ENCODE results near the gene SPOPL. TPM values are rescaled to one million over a fixed set of nuclear protein-coding genes. Genes with fewer than 3 reads are reported as not detected.

The SPOPL gene
- polyA plus RNA-seq, 1 of the 3 experiments (the other 2 are of a cell fraction) = 4.5 TPM

DNA sequence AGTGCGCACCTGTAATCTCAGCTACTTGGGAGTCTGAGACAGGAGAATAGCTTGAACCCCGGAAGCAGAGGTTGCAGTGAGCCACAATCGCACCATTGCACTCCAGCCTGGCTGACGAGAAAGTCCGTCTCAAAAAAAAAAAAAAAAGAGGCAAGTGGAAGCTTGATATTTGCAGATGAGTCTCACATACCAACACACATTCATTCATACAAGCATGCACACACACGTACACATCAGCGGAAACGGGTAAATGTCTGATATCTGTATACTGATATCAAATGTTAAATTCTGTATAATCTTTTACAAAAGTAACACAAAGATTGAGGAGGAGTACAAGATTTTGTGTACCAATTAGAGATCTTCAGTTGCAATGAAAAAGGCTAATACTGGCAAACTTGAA lies 47.8 kb upstream of the SPOPL start:
- Histone ChIP-seq H3K9ac (no peak overlapping the region), H3K4me1 (ENCODE audit: control insufficient read depth in 1 of 2, insufficient read depth in 2 of 2, low read depth in 1 of 2, low read length in 1 of 2) (peaks cover 0 to 8% of the 10 kb centered on the region in 2 experiments; a peak in 1 of 4 replicates), H3K79me2 (ENCODE audit: insufficient read depth) (no peaks in the 10 kb centered on the region), H3K9me3 (no peaks in the 10 kb centered on the region), H3K36me3 (replicated peaks in 1 of 2; ENCODE audit: control insufficient read depth in 1 of 2, insufficient read depth in 2 of 2, low read length in 1 of 2) (no peaks in the 10 kb centered on the region), H3K4me2 (no peak overlapping the region), H3K27ac (ENCODE audit: low read depth in 2 of 2, low read length in 1 of 2) (no peak overlapping the region), H2AFZ (ENCODE audit: low read depth) (no peak overlapping the region), H3F3A (replicated peaks; ENCODE audit: insufficient read depth) (no peaks in the 10 kb centered on the region), H4K20me1 (ENCODE audit: insufficient read depth) (no peaks in the 10 kb centered on the region), H3K4me3 (ENCODE audit: low read depth in 2 of 2, low read length in 1 of 2) (no peak overlapping the region), H3K27me3 (ENCODE audit: insufficient read depth) (no peaks in the 10 kb centered on the region), H3K9me2 (no peaks in the 10 kb centered on the region)
- TF ChIP-seq, protein P1, sequence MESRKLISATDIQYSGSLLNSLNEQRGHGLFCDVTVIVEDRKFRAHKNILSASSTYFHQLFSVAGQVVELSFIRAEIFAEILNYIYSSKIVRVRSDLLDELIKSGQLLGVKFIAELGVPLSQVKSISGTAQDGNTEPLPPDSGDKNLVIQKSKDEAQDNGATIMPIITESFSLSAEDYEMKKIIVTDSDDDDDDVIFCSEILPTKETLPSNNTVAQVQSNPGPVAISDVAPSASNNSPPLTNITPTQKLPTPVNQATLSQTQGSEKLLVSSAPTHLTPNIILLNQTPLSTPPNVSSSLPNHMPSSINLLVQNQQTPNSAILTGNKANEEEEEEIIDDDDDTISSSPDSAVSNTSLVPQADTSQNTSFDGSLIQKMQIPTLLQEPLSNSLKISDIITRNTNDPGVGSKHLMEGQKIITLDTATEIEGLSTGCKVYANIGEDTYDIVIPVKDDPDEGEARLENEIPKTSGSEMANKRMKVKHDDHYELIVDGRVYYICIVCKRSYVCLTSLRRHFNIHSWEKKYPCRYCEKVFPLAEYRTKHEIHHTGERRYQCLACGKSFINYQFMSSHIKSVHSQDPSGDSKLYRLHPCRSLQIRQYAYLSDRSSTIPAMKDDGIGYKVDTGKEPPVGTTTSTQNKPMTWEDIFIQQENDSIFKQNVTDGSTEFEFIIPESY (IDR thresholded peaks at IDR 0.05; ENCODE audit: borderline replicate concordance, low read depth) = no peak
- no peak for TF ChIP-seq RFX5 (IDR thresholded peaks at IDR 0.05; ENCODE audit: low read length)
- TF ChIP-seq, protein P2, sequence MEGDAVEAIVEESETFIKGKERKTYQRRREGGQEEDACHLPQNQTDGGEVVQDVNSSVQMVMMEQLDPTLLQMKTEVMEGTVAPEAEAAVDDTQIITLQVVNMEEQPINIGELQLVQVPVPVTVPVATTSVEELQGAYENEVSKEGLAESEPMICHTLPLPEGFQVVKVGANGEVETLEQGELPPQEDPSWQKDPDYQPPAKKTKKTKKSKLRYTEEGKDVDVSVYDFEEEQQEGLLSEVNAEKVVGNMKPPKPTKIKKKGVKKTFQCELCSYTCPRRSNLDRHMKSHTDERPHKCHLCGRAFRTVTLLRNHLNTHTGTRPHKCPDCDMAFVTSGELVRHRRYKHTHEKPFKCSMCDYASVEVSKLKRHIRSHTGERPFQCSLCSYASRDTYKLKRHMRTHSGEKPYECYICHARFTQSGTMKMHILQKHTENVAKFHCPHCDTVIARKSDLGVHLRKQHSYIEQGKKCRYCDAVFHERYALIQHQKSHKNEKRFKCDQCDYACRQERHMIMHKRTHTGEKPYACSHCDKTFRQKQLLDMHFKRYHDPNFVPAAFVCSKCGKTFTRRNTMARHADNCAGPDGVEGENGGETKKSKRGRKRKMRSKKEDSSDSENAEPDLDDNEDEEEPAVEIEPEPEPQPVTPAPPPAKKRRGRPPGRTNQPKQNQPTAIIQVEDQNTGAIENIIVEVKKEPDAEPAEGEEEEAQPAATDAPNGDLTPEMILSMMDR (IDR thresholded peaks at IDR 0.05) = no peak
- CTCF ChIA-PET = no interaction called here
- POLR2A ChIA-PET = no interaction called here
- 96% methylated on average over 8 of the region's 8 CpGs for WGBS (ENCODE audit: low lambda C conversion rate)
- no peak for DNase-seq

DNA sequence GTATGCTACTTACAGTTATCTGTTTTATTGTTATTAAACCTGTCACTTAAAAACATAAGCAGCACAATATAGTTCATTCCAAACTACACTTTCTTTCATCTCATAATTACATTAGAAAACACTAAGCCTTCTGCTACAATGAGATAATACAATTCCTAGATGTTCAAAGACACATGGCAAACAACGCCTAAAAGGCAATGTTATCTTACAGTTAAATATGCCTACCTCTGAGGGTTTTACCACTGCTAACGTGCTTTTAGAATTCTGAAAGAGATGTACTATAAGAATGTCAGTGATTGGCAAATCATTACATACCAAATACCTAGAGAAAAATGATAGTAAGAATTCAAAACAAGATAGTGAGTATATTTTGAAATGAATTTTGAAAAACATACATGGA lies 46.8 kb upstream of the SPOPL start:
- no peaks in the 10 kb centered on the region for H3K79me2 ChIP-seq (ENCODE audit: insufficient read depth)
- H3F3A ChIP-seq (replicated peaks; ENCODE audit: insufficient read depth) = no peaks in the 10 kb centered on the region
- no peak overlapping the region for H3K4me3 ChIP-seq (ENCODE audit: low read depth in 2 of 2, low read length in 1 of 2)
- DNase-seq = no peak
- H3K4me1 ChIP-seq (ENCODE audit: control insufficient read depth in 1 of 2, insufficient read depth in 2 of 2, low read depth in 1 of 2, low read length in 1 of 2) = peaks cover 0 to 8% of the 10 kb centered on the region in 2 experiments; a peak in 1 of 4 replicates
- no peaks in the 10 kb centered on the region for H3K9me3 ChIP-seq
- H4K20me1 ChIP-seq (ENCODE audit: insufficient read depth) = no peaks in the 10 kb centered on the region
- H3K4me2 ChIP-seq = no peak overlapping the region
- no peaks in the 10 kb centered on the region for H3K9me2 ChIP-seq
- no peaks in the 10 kb centered on the region for H3K27me3 ChIP-seq (ENCODE audit: insufficient read depth)
- POLR2A ChIA-PET = no interaction called here
- no peak overlapping the region for H2AFZ ChIP-seq (ENCODE audit: low read depth)
- TF ChIP-seq TAF1 (IDR thresholded peaks at IDR 0.05; ENCODE audit: borderline replicate concordance, low read depth, low read length) = no peak
- 80% methylated on average over 2 of the region's 2 CpGs for WGBS (ENCODE audit: low lambda C conversion rate)
- H3K9ac ChIP-seq = no peak overlapping the region
- CTCF ChIA-PET = no interaction called here
- no peaks in the 10 kb centered on the region for H3K36me3 ChIP-seq (replicated peaks in 1 of 2; ENCODE audit: control insufficient read depth in 1 of 2, insufficient read depth in 2 of 2, low read length in 1 of 2)
- no peak overlapping the region for H3K27ac ChIP-seq (ENCODE audit: low read depth in 2 of 2, low read length in 1 of 2)

DNA sequence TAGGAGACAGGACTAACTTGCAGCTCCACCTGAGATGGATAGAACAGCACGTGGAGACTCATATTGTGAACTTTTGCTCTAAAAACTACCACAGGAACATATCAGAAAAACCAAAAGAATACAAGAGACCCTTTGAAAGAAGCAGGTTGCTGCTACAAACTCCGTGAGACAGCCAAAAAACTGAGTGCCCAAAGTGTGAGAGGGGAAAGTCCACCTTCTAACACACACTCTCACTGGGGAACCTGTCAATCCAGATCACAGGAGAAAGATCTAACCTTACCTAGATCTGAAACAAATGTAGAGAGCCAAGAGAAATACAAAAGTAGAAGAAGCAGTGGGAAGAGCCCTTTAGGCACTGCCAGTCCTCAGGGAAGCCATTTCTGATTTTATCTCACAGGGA lies 46.3 kb upstream of the SPOPL start:
- Histone ChIP-seq H3K4me3 (ENCODE audit: low read depth in 2 of 2, low read length in 1 of 2) (no peak overlapping the region), H3K27ac (ENCODE audit: low read depth in 2 of 2, low read length in 1 of 2) (no peak overlapping the region), H3K36me3 (replicated peaks in 1 of 2; ENCODE audit: control insufficient read depth in 1 of 2, insufficient read depth in 2 of 2, low read length in 1 of 2) (no peaks in the 10 kb centered on the region), H3K4me1 (ENCODE audit: control insufficient read depth in 1 of 2, insufficient read depth in 2 of 2, low read depth in 1 of 2, low read length in 1 of 2) (peaks cover 0 to 8% of the 10 kb centered on the region in 2 experiments; a peak in 1 of 4 replicates), H3K79me2 (ENCODE audit: insufficient read depth) (no peaks in the 10 kb centered on the region), H3K9me3 (no peaks in the 10 kb centered on the region), H3K4me2 (no peak overlapping the region), H3K9me2 (no peaks in the 10 kb centered on the region), H3K27me3 (ENCODE audit: insufficient read depth) (no peaks in the 10 kb centered on the region), H3K9ac (no peak overlapping the region), H3F3A (replicated peaks; ENCODE audit: insufficient read depth) (no peaks in the 10 kb centered on the region), H4K20me1 (ENCODE audit: insufficient read depth) (no peaks in the 10 kb centered on the region), H2AFZ (ENCODE audit: low read depth) (no peak overlapping the region)
- ChIA-PET POLR2A (no interaction called here), CTCF (no interaction called here)
- TF ChIP-seq TEAD4 (IDR thresholded peaks at IDR 0.05; ENCODE audit: borderline replicate concordance, insufficient read depth) (no peak), FOXJ3 (CRISPR knock-in tag; IDR thresholded peaks at IDR 0.05) (no peak)
- TF ChIP-seq, protein P3, sequence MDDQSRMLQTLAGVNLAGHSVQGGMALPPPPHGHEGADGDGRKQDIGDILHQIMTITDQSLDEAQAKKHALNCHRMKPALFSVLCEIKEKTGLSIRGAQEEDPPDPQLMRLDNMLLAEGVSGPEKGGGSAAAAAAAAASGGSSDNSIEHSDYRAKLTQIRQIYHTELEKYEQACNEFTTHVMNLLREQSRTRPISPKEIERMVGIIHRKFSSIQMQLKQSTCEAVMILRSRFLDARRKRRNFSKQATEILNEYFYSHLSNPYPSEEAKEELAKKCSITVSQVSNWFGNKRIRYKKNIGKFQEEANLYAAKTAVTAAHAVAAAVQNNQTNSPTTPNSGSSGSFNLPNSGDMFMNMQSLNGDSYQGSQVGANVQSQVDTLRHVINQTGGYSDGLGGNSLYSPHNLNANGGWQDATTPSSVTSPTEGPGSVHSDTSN (IDR thresholded peaks at IDR 0.05) = no peak
- TF ChIP-seq, protein P2 (IDR thresholded peaks at IDR 0.05) = no peak
- TF ChIP-seq, protein P4, sequence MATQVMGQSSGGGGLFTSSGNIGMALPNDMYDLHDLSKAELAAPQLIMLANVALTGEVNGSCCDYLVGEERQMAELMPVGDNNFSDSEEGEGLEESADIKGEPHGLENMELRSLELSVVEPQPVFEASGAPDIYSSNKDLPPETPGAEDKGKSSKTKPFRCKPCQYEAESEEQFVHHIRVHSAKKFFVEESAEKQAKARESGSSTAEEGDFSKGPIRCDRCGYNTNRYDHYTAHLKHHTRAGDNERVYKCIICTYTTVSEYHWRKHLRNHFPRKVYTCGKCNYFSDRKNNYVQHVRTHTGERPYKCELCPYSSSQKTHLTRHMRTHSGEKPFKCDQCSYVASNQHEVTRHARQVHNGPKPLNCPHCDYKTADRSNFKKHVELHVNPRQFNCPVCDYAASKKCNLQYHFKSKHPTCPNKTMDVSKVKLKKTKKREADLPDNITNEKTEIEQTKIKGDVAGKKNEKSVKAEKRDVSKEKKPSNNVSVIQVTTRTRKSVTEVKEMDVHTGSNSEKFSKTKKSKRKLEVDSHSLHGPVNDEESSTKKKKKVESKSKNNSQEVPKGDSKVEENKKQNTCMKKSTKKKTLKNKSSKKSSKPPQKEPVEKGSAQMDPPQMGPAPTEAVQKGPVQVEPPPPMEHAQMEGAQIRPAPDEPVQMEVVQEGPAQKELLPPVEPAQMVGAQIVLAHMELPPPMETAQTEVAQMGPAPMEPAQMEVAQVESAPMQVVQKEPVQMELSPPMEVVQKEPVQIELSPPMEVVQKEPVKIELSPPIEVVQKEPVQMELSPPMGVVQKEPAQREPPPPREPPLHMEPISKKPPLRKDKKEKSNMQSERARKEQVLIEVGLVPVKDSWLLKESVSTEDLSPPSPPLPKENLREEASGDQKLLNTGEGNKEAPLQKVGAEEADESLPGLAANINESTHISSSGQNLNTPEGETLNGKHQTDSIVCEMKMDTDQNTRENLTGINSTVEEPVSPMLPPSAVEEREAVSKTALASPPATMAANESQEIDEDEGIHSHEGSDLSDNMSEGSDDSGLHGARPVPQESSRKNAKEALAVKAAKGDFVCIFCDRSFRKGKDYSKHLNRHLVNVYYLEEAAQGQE (IDR thresholded peaks at IDR 0.05; ENCODE audit: low read depth, low read length) = no peak
- no peak for DNase-seq
- WGBS (ENCODE audit: low lambda C conversion rate) = 86% methylated on average over 2 of the region's 2 CpGs

All from SK-N-SH (cell line).